ENCODE measurements around the gene WDR75.
"Not testable (repeated sequence)": the region's sequence is repeated elsewhere in the genome, so short reads cannot be mapped to it uniquely, and the experiment has no call there.

GRCh38 chr2:189430448-189430847, 10.8 kb upstream of the WDR75 start:
- TF ChIP-seq, protein P1, sequence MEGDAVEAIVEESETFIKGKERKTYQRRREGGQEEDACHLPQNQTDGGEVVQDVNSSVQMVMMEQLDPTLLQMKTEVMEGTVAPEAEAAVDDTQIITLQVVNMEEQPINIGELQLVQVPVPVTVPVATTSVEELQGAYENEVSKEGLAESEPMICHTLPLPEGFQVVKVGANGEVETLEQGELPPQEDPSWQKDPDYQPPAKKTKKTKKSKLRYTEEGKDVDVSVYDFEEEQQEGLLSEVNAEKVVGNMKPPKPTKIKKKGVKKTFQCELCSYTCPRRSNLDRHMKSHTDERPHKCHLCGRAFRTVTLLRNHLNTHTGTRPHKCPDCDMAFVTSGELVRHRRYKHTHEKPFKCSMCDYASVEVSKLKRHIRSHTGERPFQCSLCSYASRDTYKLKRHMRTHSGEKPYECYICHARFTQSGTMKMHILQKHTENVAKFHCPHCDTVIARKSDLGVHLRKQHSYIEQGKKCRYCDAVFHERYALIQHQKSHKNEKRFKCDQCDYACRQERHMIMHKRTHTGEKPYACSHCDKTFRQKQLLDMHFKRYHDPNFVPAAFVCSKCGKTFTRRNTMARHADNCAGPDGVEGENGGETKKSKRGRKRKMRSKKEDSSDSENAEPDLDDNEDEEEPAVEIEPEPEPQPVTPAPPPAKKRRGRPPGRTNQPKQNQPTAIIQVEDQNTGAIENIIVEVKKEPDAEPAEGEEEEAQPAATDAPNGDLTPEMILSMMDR (IDR thresholded peaks at IDR 0.05 in 2 of 3, conservative IDR thresholded peaks at IDR 0.05 in 1 of 3; ENCODE audit: borderline replicate concordance in 1 of 3, insufficient read depth in 1 of 3, low read depth in 2 of 3, low read length in 2 of 3) = not testable (repeated sequence)
- TF ChIP-seq POLR2A (IDR thresholded peaks at IDR 0.05; ENCODE audit: borderline replicate concordance, extremely low read depth, insufficient read depth, insufficient read length); YY1 (IDR thresholded peaks at IDR 0.05; ENCODE audit: extremely low read depth, insufficient replicate concordance, low read depth, low read length); SP1 (IDR thresholded peaks at IDR 0.05; ENCODE audit: low read depth): not testable (repeated sequence)
